PC-3 (cell line): ENCODE measurements around the gene RXRA. TPM values are rescaled to one million over a fixed set of nuclear protein-coding genes. Genes with fewer than 3 reads are reported as not detected.

ENCODE experiments used
- ATAC-seq: fragments of 200-7000 bp; cut with Tn5 transposase; 2 replicates; pipeline ENCODE4 v1.9.1; 2020; ENCODE audit warnings: mild to moderate bottlenecking, moderate library complexity
- BruUV-seq: library from RNA; stranded (reverse); fragments of 400-500 nt; replicated peaks from 2 replicates; lab custom pipeline; 2021; lab: Mats Ljungman, UMichigan
- CTCF ChIA-PET: fragments of 300-600 bp; sonication (Branson Sonifier 250); formaldehyde crosslinking; loops from one replicate; lab custom pipeline; 2022; ENCODE audit warnings: antibody characterized with exemption; lab: Charles Lee
- POLR2A ChIA-PET: fragments of 300-600 bp; sonication (Branson Sonifier 250); formaldehyde crosslinking; loops from one replicate; lab custom pipeline; 2022; ENCODE audit warnings: antibody characterized with exemption; ENCODE audit not compliant: unreplicated experiment; lab: Charles Lee
- DNase-seq: peaks from one replicate; pipeline ENCODE4 v3.0.0-alpha.2; 2015
- H2AFZ ChIP-seq: fragments of 300-600 bp; sonication (generic); 2 replicates; pipeline ENCODE4 v1.6.0; 2016; ENCODE audit warnings: antibody characterized with exemption, low read length
- H3F3A ChIP-seq: fragments of 300-600 bp; sonication (generic); one replicate; pipeline ENCODE4 v1.6.0; 2017; ENCODE audit warnings: antibody characterized with exemption, low read length, control low read depth, mild to moderate bottlenecking; ENCODE audit not compliant: unreplicated experiment
- H3K27ac ChIP-seq: fragments of 300-600 bp; sonication (generic); 2 replicates; pipeline ENCODE4 v1.5.1; 2016; ENCODE audit warnings: mild to moderate bottlenecking, low read length
- H3K27me3 ChIP-seq: fragments of 300-600 bp; sonication (generic); 2 replicates; pipeline ENCODE4 v1.6.1; 2016; ENCODE audit warnings: low read length, mixed read lengths
- H3K36me3 ChIP-seq: fragments of 300-600 bp; sonication (generic); 2 replicates; pipeline ENCODE4 v1.6.1; 2016; ENCODE audit warnings: low read depth, mixed run types, low read length, mixed read lengths
- H3K4me1 ChIP-seq: fragments of 300-600 bp; sonication (generic); 2 replicates; pipeline ENCODE4 v1.5.1; 2016; ENCODE audit warnings: low read length; ENCODE audit not compliant: insufficient read depth
- H3K4me2 ChIP-seq: fragments of 300-600 bp; sonication (generic); 2 replicates; pipeline ENCODE4 v1.6.0; 2016; ENCODE audit warnings: low read length
- H3K4me3 ChIP-seq: fragments of 300-600 bp; sonication (generic); 2 replicates; pipeline ENCODE4 v1.5.1; 2016; ENCODE audit warnings: mild to moderate bottlenecking, low read length, mixed read lengths
- H3K79me2 ChIP-seq: fragments of 300-600 bp; sonication (generic); 2 replicates; pipeline ENCODE4 v1.6.1; 2017; ENCODE audit warnings: low read length, mixed read lengths
- H3K9ac ChIP-seq: fragments of 300-600 bp; sonication (generic); 2 replicates; pipeline ENCODE4 v1.6.0; 2016; ENCODE audit warnings: mild to moderate bottlenecking, low read length
- H3K9me2 ChIP-seq: fragments of 300-600 bp; sonication (generic); replicated peaks from 2 replicates; pipeline ENCODE4 v1.6.1; 2016; ENCODE audit warnings: mixed run types, low read length, mixed read lengths
- H3K9me3 ChIP-seq: fragments of 300-600 bp; sonication (generic); 2 replicates; pipeline ENCODE4 v1.6.1; 2016; ENCODE audit warnings: low read length, mixed read lengths
- H4K20me1 ChIP-seq: fragments of 300-600 bp; sonication (generic); 2 replicates; pipeline ENCODE4 v1.6.1; 2016; ENCODE audit warnings: low read length, mixed read lengths
- EZH2 ChIP-seq: fragments of 300-600 bp; sonication (generic); IDR thresholded peaks from one replicate; pipeline ENCODE4 v1.6.1; 2017; ENCODE audit warnings: antibody characterized with exemption, mild to moderate bottlenecking, low read length; ENCODE audit not compliant: unreplicated experiment
- EZH2phosphoT487 ChIP-seq: fragments of 300-600 bp; sonication (generic); IDR thresholded peaks from 2 replicates; pipeline ENCODE4 v1.6.1; 2018; ENCODE audit warnings: mild to moderate bottlenecking, antibody characterized with exemption, low read length, borderline replicate concordance
- intact Hi-C: fragments of 100-400 bp; cut with micrococcal nuclease; formaldehyde crosslinking; loops from 2 replicates; pipeline ENCODE4 v1.9.0; 2023
- total RNA-seq: library from RNA; depleted of rRNA; stranded (reverse); fragments of >200 nt; gene quantifications from 2 replicates; pipeline ENCODE4 v1.2.3, GENCODE V29; 2014
- TF ChIP-seq, protein P1 (sequence below): fragments of 300-600 bp; sonication (generic); conservative IDR thresholded peaks from 2 replicates; pipeline ENCODE4 v1.5.1; 2017; ENCODE audit warnings: antibody characterized with exemption, low read depth, mild to moderate bottlenecking, low read length

RXRA gene
- total RNA-seq, 1 experiment from 2014 or later = 17.5 TPM

DNA sequence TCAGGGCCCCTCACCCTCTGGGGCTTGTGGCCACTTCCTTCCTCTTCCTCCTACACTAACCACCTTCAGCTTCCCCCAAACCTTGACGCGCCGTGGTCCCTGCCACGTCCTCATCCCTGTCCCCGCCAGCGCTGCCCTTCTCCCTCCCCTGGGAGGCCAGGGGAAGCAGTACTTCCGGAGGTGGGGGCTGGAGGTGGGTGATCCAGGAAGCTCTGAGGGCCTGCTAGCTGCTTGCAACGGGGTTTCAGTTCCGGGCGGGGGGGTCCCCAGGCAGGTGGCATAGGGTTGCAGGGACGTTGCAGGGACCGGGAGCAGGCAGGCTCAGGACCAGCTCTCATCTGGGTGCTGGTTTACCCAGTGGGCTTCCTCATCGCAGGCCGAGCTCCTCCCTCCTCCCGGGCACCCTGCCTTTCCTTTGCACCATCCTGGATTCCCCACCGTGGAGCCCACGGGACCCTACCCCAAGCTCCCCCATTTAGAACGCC is 70.0 kb downstream of the RXRA start:
- no peak for DNase-seq
- H3K9me3 ChIP-seq = 0 out of 2 replicates have a peak, but pooled peaks cover 3% of the 10 kb centered on the region
- no peak overlapping the region for H3K27ac ChIP-seq
- H3K9me2 ChIP-seq = no peaks in the 10 kb centered on the region
- TF ChIP-seq, protein P1, sequence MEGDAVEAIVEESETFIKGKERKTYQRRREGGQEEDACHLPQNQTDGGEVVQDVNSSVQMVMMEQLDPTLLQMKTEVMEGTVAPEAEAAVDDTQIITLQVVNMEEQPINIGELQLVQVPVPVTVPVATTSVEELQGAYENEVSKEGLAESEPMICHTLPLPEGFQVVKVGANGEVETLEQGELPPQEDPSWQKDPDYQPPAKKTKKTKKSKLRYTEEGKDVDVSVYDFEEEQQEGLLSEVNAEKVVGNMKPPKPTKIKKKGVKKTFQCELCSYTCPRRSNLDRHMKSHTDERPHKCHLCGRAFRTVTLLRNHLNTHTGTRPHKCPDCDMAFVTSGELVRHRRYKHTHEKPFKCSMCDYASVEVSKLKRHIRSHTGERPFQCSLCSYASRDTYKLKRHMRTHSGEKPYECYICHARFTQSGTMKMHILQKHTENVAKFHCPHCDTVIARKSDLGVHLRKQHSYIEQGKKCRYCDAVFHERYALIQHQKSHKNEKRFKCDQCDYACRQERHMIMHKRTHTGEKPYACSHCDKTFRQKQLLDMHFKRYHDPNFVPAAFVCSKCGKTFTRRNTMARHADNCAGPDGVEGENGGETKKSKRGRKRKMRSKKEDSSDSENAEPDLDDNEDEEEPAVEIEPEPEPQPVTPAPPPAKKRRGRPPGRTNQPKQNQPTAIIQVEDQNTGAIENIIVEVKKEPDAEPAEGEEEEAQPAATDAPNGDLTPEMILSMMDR = no peak
- TF ChIP-seq EZH2phosphoT487 = no peak
- TF ChIP-seq EZH2 = no peak
- no peaks in the 10 kb centered on the region for H4K20me1 ChIP-seq
- no peak overlapping the region for H3K9ac ChIP-seq
- H3K4me3 ChIP-seq = no peak overlapping the region
- intact Hi-C loops = no loop called here
- no peaks in the 10 kb centered on the region for H3K27me3 ChIP-seq
- peaks cover 24% of the 10 kb centered on the region; the same call in 1 of the 2 replicates for H3K79me2 ChIP-seq
- ATAC-seq = no peak
- H3K4me1 ChIP-seq = no peaks in the 10 kb centered on the region
- H3K36me3 ChIP-seq = no peaks in the 10 kb centered on the region
- POLR2A ChIA-PET = no interaction called here
- H2AFZ ChIP-seq = no peak overlapping the region
- BruUV-seq = no TSS peak
- H3F3A ChIP-seq = no peaks in the 10 kb centered on the region
- CTCF ChIA-PET = no interaction called here
- no peak overlapping the region for H3K4me2 ChIP-seq

DNA sequence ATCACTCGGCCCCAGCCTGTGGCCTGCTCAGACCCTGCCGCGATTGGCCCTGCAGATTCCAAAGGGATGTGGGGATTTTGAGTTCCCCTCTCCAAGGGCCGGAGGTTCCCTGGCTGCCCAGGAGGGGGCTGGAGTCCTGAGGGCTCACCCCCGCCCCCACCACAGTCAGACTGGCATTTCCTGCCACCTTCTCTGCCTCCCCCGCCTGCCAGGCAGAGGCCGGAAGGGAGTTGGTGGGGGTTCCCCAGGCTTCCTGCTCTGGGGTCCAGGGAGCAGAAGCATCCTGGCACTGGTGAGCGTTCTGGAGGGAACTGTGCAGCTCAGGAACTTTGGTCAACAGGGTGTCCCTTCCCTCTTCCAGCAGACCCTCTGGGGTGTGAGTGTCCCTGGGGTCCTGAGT is 70.6 kb downstream of the RXRA start:
- H3K27me3 ChIP-seq = no peaks in the 10 kb centered on the region
- no peaks in the 10 kb centered on the region for H3K4me1 ChIP-seq
- no peak overlapping the region for H3K4me2 ChIP-seq
- no peak overlapping the region for H2AFZ ChIP-seq
- no peak overlapping the region for H3K4me3 ChIP-seq
- H3K9ac ChIP-seq = no peak overlapping the region
- TF ChIP-seq EZH2phosphoT487 (no peak), EZH2 (no peak)
- TF ChIP-seq, protein P1 = no peak
- no peak overlapping the region for H3K27ac ChIP-seq
- H3F3A ChIP-seq = no peaks in the 10 kb centered on the region
- 0 out of 2 replicates have a peak, but pooled peaks cover 3% of the 10 kb centered on the region for H3K9me3 ChIP-seq
- intact Hi-C loops = no loop called here
- CTCF ChIA-PET = no interaction called here
- no peaks in the 10 kb centered on the region for H3K9me2 ChIP-seq
- BruUV-seq = no TSS peak
- H3K79me2 ChIP-seq = peaks cover 24% of the 10 kb centered on the region; the same call in 1 of the 2 replicates
- H3K36me3 ChIP-seq = no peaks in the 10 kb centered on the region
- H4K20me1 ChIP-seq = no peaks in the 10 kb centered on the region
- POLR2A ChIA-PET = no interaction called here
- DNase-seq (no peak), ATAC-seq (no peak)

DNA sequence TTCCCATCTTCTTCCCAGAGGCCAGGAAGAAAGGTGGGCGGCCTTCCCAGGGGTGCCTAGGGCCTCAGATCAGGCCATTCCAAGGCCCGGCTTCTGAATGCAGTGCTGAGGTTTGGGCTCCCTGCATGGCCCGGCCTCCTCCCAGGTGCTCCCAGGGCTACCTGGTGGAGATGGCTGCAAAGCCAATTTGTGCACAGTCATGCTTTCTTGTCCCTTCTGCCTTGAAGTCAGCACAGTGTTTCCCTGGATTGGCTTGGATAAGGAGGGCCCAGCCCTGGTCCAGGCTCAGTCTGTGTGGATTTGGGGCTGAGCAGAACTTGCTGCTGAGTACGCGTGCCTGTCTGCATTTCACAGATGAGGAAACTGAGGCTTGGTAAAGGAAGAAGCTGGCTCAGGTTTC is 72.5 kb downstream of the RXRA start:
- Histone ChIP-seq H3K9me3 (0 out of 2 replicates have a peak, but pooled peaks cover 3% of the 10 kb centered on the region), H3K4me1 (no peaks in the 10 kb centered on the region), H3K27ac (no peak overlapping the region), H3F3A (no peaks in the 10 kb centered on the region), H3K27me3 (no peaks in the 10 kb centered on the region), H3K9me2 (no peaks in the 10 kb centered on the region), H3K36me3 (no peaks in the 10 kb centered on the region), H2AFZ (no peak overlapping the region), H4K20me1 (no peaks in the 10 kb centered on the region), H3K4me2 (no peak overlapping the region), H3K79me2 (peaks cover 21% of the 10 kb centered on the region; the same call in 1 of the 2 replicates), H3K9ac (no peak overlapping the region), H3K4me3 (no peak overlapping the region)
- DNase-seq (no peak), ATAC-seq (no peak)
- BruUV-seq = no TSS peak
- TF ChIP-seq, protein P1 = no peak
- TF ChIP-seq EZH2 = no peak
- no peak for TF ChIP-seq EZH2phosphoT487
- POLR2A ChIA-PET = no interaction called here
- CTCF ChIA-PET = no interaction called here
- intact Hi-C loops = no loop called here
